GM12891 (cell line): ENCODE measurements around the gene RSAD1.

Experiments used
- POLR2A ChIP-seq: IDR thresholded peaks from 2 replicates; pipeline ENCODE4 v1.6.1; 2011; ENCODE audit warnings: low read depth, low read length, control low read depth
- POLR2AphosphoS5 ChIP-seq: IDR thresholded peaks from 2 replicates; pipeline ENCODE4 v1.6.1; 2011; ENCODE audit warnings: low read depth, low read length, control low read depth

- TF ChIP-seq POLR2AphosphoS5 (no peak), POLR2A (no peak)
Observed at GRCh38 chr17:50440172-50440837, 38.4 kb upstream of the RSAD1 start.
